ENCODE measurements around the gene PPP2R5A.

Gene PPP2R5A

GRCh38 chr1:212284744-212285684 lies at the start of gene PPP2R5A:
PPP2R5A (plus strand) TSS chr1:212285410; CDS start chr1:212286111, 701 bp downstream.
- peak within 1 kb of the TSS; percentile 96 for H3K4me3 ChIP-seq (ENCODE audit: low read depth, low read length)
- H2AFZ ChIP-seq (ENCODE audit: low read length, unreplicated experiment): peak within 1 kb of the TSS; percentile 99
- H3K27ac ChIP-seq (ENCODE audit: low read depth, low read length): peak within 1 kb of the TSS; percentile 58
- no peaks in the 10 kb centered on the region for H3K27me3 ChIP-seq (ENCODE audit: insufficient read depth, low read length)
- peaks cover 10% of the 10 kb centered on the region for H3K4me1 ChIP-seq (ENCODE audit: control insufficient read depth, insufficient read depth, low read length, unreplicated experiment)
- no peaks in the 10 kb centered on the region for H3K36me3 ChIP-seq (ENCODE audit: insufficient read depth, low read length)
- peaks cover 36% of the 10 kb centered on the region for H3K79me2 ChIP-seq (ENCODE audit: control insufficient read depth, insufficient read depth, low read length, unreplicated experiment)

- Histone ChIP-seq H3K4me1 (ENCODE audit: control insufficient read depth, insufficient read depth, low read length, unreplicated experiment) (peaks cover 10% of the 10 kb centered on the region), H3K4me3 (ENCODE audit: low read depth, low read length) (no peak overlapping the region), H3K79me2 (ENCODE audit: control insufficient read depth, insufficient read depth, low read length, unreplicated experiment) (no peaks in the 10 kb centered on the region), H3K27me3 (ENCODE audit: insufficient read depth, low read length) (no peaks in the 10 kb centered on the region), H2AFZ (ENCODE audit: low read length, unreplicated experiment) (no peak overlapping the region), H3K36me3 (ENCODE audit: insufficient read depth, low read length) (no peaks in the 10 kb centered on the region), H3K27ac (ENCODE audit: low read depth, low read length) (no peak overlapping the region)
Observed at GRCh38 chr1:212235857-212236256, 49.4 kb upstream of the PPP2R5A start.

GRCh38 chr1:212236664-212237220 lies 48.5 kb upstream of the PPP2R5A start:
- no peaks in the 10 kb centered on the region for H3K27me3 ChIP-seq (ENCODE audit: insufficient read depth, low read length)
- H3K27ac ChIP-seq (ENCODE audit: low read depth, low read length): no peak overlapping the region
- H3K79me2 ChIP-seq (ENCODE audit: control insufficient read depth, insufficient read depth, low read length, unreplicated experiment): no peaks in the 10 kb centered on the region
- H2AFZ ChIP-seq (ENCODE audit: low read length, unreplicated experiment): no peak overlapping the region
- no peaks in the 10 kb centered on the region for H3K36me3 ChIP-seq (ENCODE audit: insufficient read depth, low read length)
- no peak overlapping the region for H3K4me3 ChIP-seq (ENCODE audit: low read depth, low read length)
- peaks cover 10% of the 10 kb centered on the region for H3K4me1 ChIP-seq (ENCODE audit: control insufficient read depth, insufficient read depth, low read length, unreplicated experiment)

GRCh38 chr1:212237651-212238050 lies 47.6 kb upstream of the PPP2R5A start:
- Histone ChIP-seq H3K4me1 (ENCODE audit: control insufficient read depth, insufficient read depth, low read length, unreplicated experiment) (peaks cover 10% of the 10 kb centered on the region), H3K79me2 (ENCODE audit: control insufficient read depth, insufficient read depth, low read length, unreplicated experiment) (no peaks in the 10 kb centered on the region), H2AFZ (ENCODE audit: low read length, unreplicated experiment) (no peak overlapping the region), H3K27ac (ENCODE audit: low read depth, low read length) (no peak overlapping the region), H3K36me3 (ENCODE audit: insufficient read depth, low read length) (no peaks in the 10 kb centered on the region), H3K27me3 (ENCODE audit: insufficient read depth, low read length) (no peaks in the 10 kb centered on the region), H3K4me3 (ENCODE audit: low read depth, low read length) (no peak overlapping the region)

GRCh38 chr1:212238552-212238951 lies 46.7 kb upstream of the PPP2R5A start:
- no peak overlapping the region for H3K4me3 ChIP-seq (ENCODE audit: low read depth, low read length)
- H3K27me3 ChIP-seq (ENCODE audit: insufficient read depth, low read length): no peaks in the 10 kb centered on the region
- H2AFZ ChIP-seq (ENCODE audit: low read length, unreplicated experiment): no peak overlapping the region
- no peaks in the 10 kb centered on the region for H3K36me3 ChIP-seq (ENCODE audit: insufficient read depth, low read length)
- peaks cover 10% of the 10 kb centered on the region for H3K4me1 ChIP-seq (ENCODE audit: control insufficient read depth, insufficient read depth, low read length, unreplicated experiment)
- no peak overlapping the region for H3K27ac ChIP-seq (ENCODE audit: low read depth, low read length)
- no peaks in the 10 kb centered on the region for H3K79me2 ChIP-seq (ENCODE audit: control insufficient read depth, insufficient read depth, low read length, unreplicated experiment)

- H3K4me3 ChIP-seq (ENCODE audit: low read depth, low read length): no peak overlapping the region
- no peak overlapping the region for H3K27ac ChIP-seq (ENCODE audit: low read depth, low read length)
- H3K36me3 ChIP-seq (ENCODE audit: insufficient read depth, low read length): no peaks in the 10 kb centered on the region
- H3K79me2 ChIP-seq (ENCODE audit: control insufficient read depth, insufficient read depth, low read length, unreplicated experiment): no peaks in the 10 kb centered on the region
- no peak overlapping the region for H2AFZ ChIP-seq (ENCODE audit: low read length, unreplicated experiment)
- H3K4me1 ChIP-seq (ENCODE audit: control insufficient read depth, insufficient read depth, low read length, unreplicated experiment): no peaks in the 10 kb centered on the region
- H3K27me3 ChIP-seq (ENCODE audit: insufficient read depth, low read length): no peaks in the 10 kb centered on the region
Observed at GRCh38 chr1:212241501-212241900, 43.7 kb upstream of the PPP2R5A start.

DNA sequence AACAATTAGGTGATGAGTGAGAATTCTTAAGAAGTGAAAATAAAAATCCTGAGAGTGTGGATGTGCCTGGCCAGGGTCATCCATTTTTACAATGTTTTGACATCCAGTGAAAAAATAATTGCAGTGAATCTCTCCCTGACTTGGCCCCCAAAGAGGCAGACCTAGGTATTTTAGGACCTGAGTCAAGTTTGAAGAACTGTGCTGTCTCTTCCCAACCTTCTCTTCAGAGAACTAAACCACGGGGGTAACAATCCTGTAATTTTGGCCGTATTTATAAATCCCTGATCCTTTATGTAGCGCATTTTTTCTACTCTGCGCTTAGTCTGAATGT lies 43.3 kb upstream of the PPP2R5A start:
- Histone ChIP-seq H3K79me2 (ENCODE audit: control insufficient read depth, insufficient read depth, low read length, unreplicated experiment) (no peaks in the 10 kb centered on the region), H3K27ac (ENCODE audit: low read depth, low read length) (no peak overlapping the region), H3K36me3 (ENCODE audit: insufficient read depth, low read length) (no peaks in the 10 kb centered on the region), H3K4me3 (ENCODE audit: low read depth, low read length) (no peak overlapping the region), H3K27me3 (ENCODE audit: insufficient read depth, low read length) (no peaks in the 10 kb centered on the region), H3K4me1 (ENCODE audit: control insufficient read depth, insufficient read depth, low read length, unreplicated experiment) (no peaks in the 10 kb centered on the region), H2AFZ (ENCODE audit: low read length, unreplicated experiment) (no peak overlapping the region)

DNA sequence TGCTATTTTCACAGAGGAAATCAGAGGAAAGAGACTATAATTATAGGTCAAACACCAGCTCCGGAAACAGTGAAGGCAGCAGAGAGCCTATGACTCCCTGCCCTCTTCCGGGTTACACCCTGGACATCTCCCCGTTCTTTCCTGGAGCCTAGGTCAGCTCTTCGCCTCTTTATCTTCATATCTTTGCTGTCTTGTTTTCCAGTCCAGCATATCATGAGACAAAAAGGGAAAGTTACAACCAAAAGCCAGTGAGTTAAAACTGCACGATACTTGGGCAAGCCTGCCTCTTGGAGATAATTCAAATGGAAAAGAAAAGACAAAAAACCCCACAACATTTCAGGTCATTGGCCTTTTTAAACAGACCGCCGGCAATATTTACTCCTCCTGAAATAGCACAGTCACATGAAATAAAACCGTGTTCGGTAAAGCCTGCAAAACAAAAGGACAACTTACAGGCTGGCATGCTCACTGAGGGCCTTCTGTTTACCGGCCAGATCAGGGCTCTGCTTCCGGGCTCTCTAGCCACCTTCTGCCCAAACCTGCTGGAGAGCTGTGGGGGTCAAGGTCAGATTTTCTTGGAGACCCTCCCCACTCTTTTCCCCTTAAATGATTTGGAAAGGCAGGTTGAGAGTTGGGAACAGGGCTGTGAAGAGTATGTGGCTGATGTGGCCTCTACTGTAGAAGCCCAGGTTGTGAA lies 42.8 kb upstream of the PPP2R5A start:
- Histone ChIP-seq H3K79me2 (ENCODE audit: control insufficient read depth, insufficient read depth, low read length, unreplicated experiment) (no peaks in the 10 kb centered on the region), H3K27me3 (ENCODE audit: insufficient read depth, low read length) (no peaks in the 10 kb centered on the region), H2AFZ (ENCODE audit: low read length, unreplicated experiment) (no peak overlapping the region), H3K4me1 (ENCODE audit: control insufficient read depth, insufficient read depth, low read length, unreplicated experiment) (no peaks in the 10 kb centered on the region), H3K27ac (ENCODE audit: low read depth, low read length) (no peak overlapping the region), H3K4me3 (ENCODE audit: low read depth, low read length) (no peak overlapping the region), H3K36me3 (ENCODE audit: insufficient read depth, low read length) (no peaks in the 10 kb centered on the region)

DNA sequence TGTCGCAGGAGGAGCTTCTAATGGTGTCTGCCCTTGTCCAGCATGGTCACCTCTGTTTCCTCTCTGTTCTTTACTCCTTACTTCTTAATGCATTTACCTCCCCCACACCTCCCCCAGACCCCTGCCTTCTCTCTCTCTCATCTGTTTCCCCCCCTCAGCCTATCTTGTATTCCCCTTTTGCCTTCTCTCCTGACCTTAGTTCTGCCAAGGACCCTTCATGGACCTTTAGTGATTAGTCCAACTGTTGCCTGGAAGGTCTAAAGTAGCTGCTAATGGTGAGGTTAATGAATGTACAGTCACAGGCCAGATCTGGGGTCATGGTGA lies 42.3 kb upstream of the PPP2R5A start:
- Histone ChIP-seq H2AFZ (ENCODE audit: low read length, unreplicated experiment) (no peak overlapping the region), H3K36me3 (ENCODE audit: insufficient read depth, low read length) (no peaks in the 10 kb centered on the region), H3K27me3 (ENCODE audit: insufficient read depth, low read length) (no peaks in the 10 kb centered on the region), H3K27ac (ENCODE audit: low read depth, low read length) (no peak overlapping the region), H3K4me1 (ENCODE audit: control insufficient read depth, insufficient read depth, low read length, unreplicated experiment) (no peaks in the 10 kb centered on the region), H3K4me3 (ENCODE audit: low read depth, low read length) (no peak overlapping the region), H3K79me2 (ENCODE audit: control insufficient read depth, insufficient read depth, low read length, unreplicated experiment) (no peaks in the 10 kb centered on the region)

DNA sequence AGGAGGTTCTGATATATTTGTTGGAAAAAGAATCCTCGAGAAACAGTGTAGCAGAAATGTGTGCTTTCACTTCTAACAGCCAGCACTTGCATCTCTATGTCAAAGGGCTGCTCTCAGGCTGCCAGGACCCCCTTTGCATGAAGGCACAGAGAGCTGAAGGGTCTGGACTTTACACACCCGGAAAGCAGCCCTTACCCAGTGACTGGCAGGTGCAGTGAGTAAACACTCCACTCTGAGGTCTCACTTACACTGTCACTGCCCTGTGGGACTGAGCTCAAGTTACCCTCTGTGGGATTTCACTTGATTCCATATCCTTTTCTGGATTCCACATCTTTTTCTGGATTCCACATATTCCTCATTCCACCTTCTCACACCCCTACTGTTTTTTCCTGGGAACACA lies 40.8 kb upstream of the PPP2R5A start:
- Histone ChIP-seq H3K4me1 (ENCODE audit: control insufficient read depth, insufficient read depth, low read length, unreplicated experiment) (no peaks in the 10 kb centered on the region), H3K4me3 (ENCODE audit: low read depth, low read length) (no peak overlapping the region), H3K27me3 (ENCODE audit: insufficient read depth, low read length) (no peaks in the 10 kb centered on the region), H2AFZ (ENCODE audit: low read length, unreplicated experiment) (no peak overlapping the region), H3K79me2 (ENCODE audit: control insufficient read depth, insufficient read depth, low read length, unreplicated experiment) (no peaks in the 10 kb centered on the region), H3K36me3 (ENCODE audit: insufficient read depth, low read length) (no peaks in the 10 kb centered on the region), H3K27ac (ENCODE audit: low read depth, low read length) (no peak overlapping the region)
